Upper lobe of left lung (tissue), 6 donors: ENCODE measurements around the gene PWP1. TPM values are rescaled to one million over a fixed set of nuclear protein-coding genes. Genes with fewer than 3 reads are reported as not detected.

ENCODE experiments used
- ATAC-seq, 2 donors: fragments of 200-7000 bp; cut with Tn5 transposase; one replicate each; pipeline ENCODE4 v1.9.1; 2022; ENCODE audit warnings: mild to moderate bottlenecking in 2 of 2, moderate library complexity in 2 of 2; ENCODE audit not compliant: low FRiP score in 2 of 2
- DNase-seq, 2 donors: peaks; one replicate each; pipeline ENCODE4 v3.0.0-alpha.2; 2019 to 2020
- H3K27ac ChIP-seq, 4 donors: fragments of 200-600 bp; sonication (generic); one replicate each; pipeline ENCODE4 v1.5.1; 2016 to 2019
- H3K27me3 ChIP-seq, 4 donors: fragments of 200-600 bp; sonication (generic); one replicate each; pipeline ENCODE4 v1.5.1; 2017 to 2019
- H3K36me3 ChIP-seq, 4 donors: fragments of 200-600 bp; sonication (generic); one replicate each; pipeline ENCODE4 v1.5.1; 2016 to 2019
- H3K4me1 ChIP-seq, 4 donors: fragments of 200-600 bp; sonication (generic); one replicate each; pipeline ENCODE4 v1.5.1; 2018 to 2019
- H3K4me3 ChIP-seq, 4 donors: fragments of 200-600 bp; sonication (generic); one replicate each; pipeline ENCODE4 v1.5.1; 2017 to 2019; ENCODE audit warnings: mild to moderate bottlenecking in 2 of 4, moderate library complexity in 1 of 4
- H3K9me3 ChIP-seq, 4 donors: fragments of 200-600 bp; sonication (generic); one replicate each; pipeline ENCODE4 v1.5.1; 2018 to 2019
- CTCF ChIP-seq, 6 experiments: fragments of 450-650 bp in 4 of 6; fragments of 200-600 bp in 2 of 6; sonication (generic) in 2 of 6; IDR thresholded peaks; one replicate each; pipeline ENCODE4 v1.5.1; 2016 to 2019; ENCODE audit warnings: antibody characterized with exemption in 6 of 6
- EP300 ChIP-seq, 4 donors: sonication (generic); formaldehyde crosslinking; IDR thresholded peaks; one replicate each; pipeline ENCODE4 v1.5.1; 2017; ENCODE audit warnings: antibody characterized with exemption in 4 of 4, control low read depth in 2 of 4
- POLR2A ChIP-seq, 4 donors: fragments of 450-650 bp; IDR thresholded peaks; one replicate each; pipeline ENCODE4 v1.5.1; 2016 to 2017; ENCODE audit warnings: antibody characterized with exemption in 4 of 4, mild to moderate bottlenecking in 2 of 4
- POLR2AphosphoS5 ChIP-seq, 2 donors: sonication (generic); formaldehyde crosslinking; IDR thresholded peaks; one replicate each; pipeline ENCODE4 v1.5.1; 2017; ENCODE audit warnings: antibody characterized with exemption in 2 of 2
- WGBS, 2 donors: methylation state at CpG; one replicate each; pipeline ENCODE4 v1.1.5; 2017 to 2018; 5-methylcytosine and 5-hydroxymethylcytosine counted together
- total RNA-seq, 6 donors: library from RNA; depleted of rRNA in 4 of 6; stranded (reverse); fragments of >200 nt in 4 of 6; gene quantifications; one replicate each; pipeline versions ENCODE4 v1.1.0 to v1.2.1, GENCODE V29; 2016 to 2021
- donor health status: DM: no; HTN: no; CAD: no; lungs with moderate emphysema.
- donor health status: DM: no; HTN: yes; CAD: no; lungs with severe emphysema.

PWP1 gene
- total RNA-seq, 6 donors from 2014 or later: 23.6 to 87.0 (median 39.3) TPM

DNA sequence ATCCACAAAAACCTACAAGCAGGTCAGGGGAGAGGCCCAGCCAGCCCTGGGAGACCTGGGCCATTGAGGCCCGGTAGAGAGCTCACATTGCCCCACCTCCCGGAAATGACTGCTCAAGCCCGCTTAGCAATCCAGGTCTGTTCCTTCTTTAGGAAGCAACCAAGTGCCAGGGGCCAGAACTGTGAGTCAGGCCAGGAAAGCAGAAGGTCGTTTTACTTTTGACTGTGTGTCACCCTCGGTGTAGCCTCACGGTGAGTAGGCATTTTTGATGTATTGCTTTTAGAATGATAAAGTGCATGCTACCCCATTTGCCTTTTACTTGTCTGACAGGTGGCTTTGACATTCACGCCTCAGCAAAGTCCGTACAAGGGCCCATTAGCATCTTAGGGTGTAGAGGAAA lies 25.4 kb upstream of the PWP1 start:
- peak in 1 of 2 donors; percentile 24 for DNase-seq
- no peaks in the 10 kb centered on the region for H3K27me3 ChIP-seq
- no peak overlapping the region for H3K4me3 ChIP-seq
- no peak for TF ChIP-seq POLR2AphosphoS5 (IDR thresholded peaks at IDR 0.05)
- TF ChIP-seq CTCF (IDR thresholded peaks at IDR 0.05): no peak
- no peak for TF ChIP-seq POLR2A (IDR thresholded peaks at IDR 0.05)
- no peak for TF ChIP-seq EP300 (IDR thresholded peaks at IDR 0.05)
- 73 to 79% methylated on average over 5 to 8 of the region's 8 CpGs for WGBS, 2 donors
- no peak for ATAC-seq
- no peaks in the 10 kb centered on the region for H3K9me3 ChIP-seq
- H3K4me1 ChIP-seq: no peaks in the 10 kb centered on the region
- no peaks in the 10 kb centered on the region for H3K36me3 ChIP-seq
- H3K27ac ChIP-seq: no peak overlapping the region

DNA sequence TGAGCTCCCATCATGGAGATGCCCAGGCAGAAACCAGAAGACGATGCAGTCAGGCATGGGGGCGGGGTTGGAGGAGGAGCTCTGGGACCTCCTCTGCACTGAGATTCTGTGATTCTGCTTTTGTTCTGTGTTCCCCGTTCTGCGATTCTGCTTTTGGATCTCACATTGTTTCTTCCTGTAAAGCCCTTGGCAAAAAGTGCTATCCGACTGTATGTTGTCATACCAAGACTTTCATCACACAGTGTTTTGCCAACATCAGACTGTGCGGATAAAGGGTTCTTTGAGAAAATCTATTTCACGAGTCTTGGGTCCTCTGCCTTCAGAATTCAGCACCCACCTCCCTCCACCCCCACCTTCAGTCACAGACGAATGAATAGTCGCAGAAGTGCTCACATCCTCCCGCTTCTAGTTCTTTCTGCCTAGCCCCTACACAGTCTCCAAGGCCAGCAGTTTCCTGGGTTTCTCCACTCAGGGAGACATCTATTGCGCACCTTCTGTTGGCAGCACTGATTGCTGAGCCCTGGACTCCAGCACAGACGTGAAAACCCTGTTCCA lies 24.7 kb upstream of the PWP1 start:
- H3K27ac ChIP-seq: no peak overlapping the region
- H3K27me3 ChIP-seq: no peaks in the 10 kb centered on the region
- H3K36me3 ChIP-seq: no peaks in the 10 kb centered on the region
- DNase-seq (no peak), ATAC-seq (no peak)
- TF ChIP-seq POLR2A (IDR thresholded peaks at IDR 0.05) (no peak), CTCF (IDR thresholded peaks at IDR 0.05) (no peak), POLR2AphosphoS5 (IDR thresholded peaks at IDR 0.05) (no peak), EP300 (IDR thresholded peaks at IDR 0.05) (no peak)
- H3K9me3 ChIP-seq: no peaks in the 10 kb centered on the region
- H3K4me3 ChIP-seq: no peak overlapping the region
- 64 to 67% methylated on average over 12 of the region's 12 CpGs for WGBS, 2 donors
- no peaks in the 10 kb centered on the region for H3K4me1 ChIP-seq

- Histone ChIP-seq H3K36me3 (no peaks in the 10 kb centered on the region), H3K4me1 (no peaks in the 10 kb centered on the region), H3K4me3 (no peak overlapping the region), H3K9me3 (no peaks in the 10 kb centered on the region), H3K27ac (no peak overlapping the region), H3K27me3 (no peaks in the 10 kb centered on the region)
- WGBS, 2 donors: 63 to 76% methylated on average over 3 of the region's 3 CpGs
- DNase-seq: no peak
- ATAC-seq: no peak
- TF ChIP-seq EP300 (IDR thresholded peaks at IDR 0.05) (no peak), POLR2A (IDR thresholded peaks at IDR 0.05) (no peak), POLR2AphosphoS5 (IDR thresholded peaks at IDR 0.05) (no peak), CTCF (IDR thresholded peaks at IDR 0.05) (no peak)
These were observed 23.8 kb upstream of the PWP1 start for GRCh38 chr12:107661830-107662229.

DNA sequence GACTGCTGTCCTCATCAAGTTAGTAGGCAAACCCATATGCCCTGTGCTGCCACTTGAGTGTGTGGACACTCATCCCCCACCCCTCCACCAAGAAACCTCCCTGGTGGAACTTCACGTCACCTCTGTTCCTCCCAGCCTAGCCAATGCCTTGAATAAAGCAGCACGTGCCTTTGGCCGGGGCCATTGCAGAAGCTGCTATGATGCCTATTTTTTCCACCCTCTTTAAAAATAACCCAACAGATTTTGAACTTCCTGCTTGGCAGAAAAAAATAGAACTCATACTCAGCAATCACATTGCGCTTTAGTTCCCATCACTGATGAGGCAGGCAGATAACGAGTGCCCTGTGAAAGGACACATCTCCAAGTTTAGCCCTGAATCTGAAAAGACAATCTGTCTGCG lies 23.1 kb upstream of the PWP1 start:
- DNase-seq (no peak), ATAC-seq (no peak)
- WGBS, 2 donors: 45 to 55% methylated on average over 6 of the region's 6 CpGs
- Histone ChIP-seq H3K9me3 (no peaks in the 10 kb centered on the region), H3K4me1 (no peaks in the 10 kb centered on the region), H3K27ac (no peak overlapping the region), H3K4me3 (no peak overlapping the region), H3K27me3 (no peaks in the 10 kb centered on the region), H3K36me3 (no peaks in the 10 kb centered on the region)
- TF ChIP-seq POLR2AphosphoS5 (IDR thresholded peaks at IDR 0.05) (no peak), POLR2A (IDR thresholded peaks at IDR 0.05) (no peak), CTCF (IDR thresholded peaks at IDR 0.05) (no peak), EP300 (IDR thresholded peaks at IDR 0.05) (no peak)

- WGBS, 2 donors: 57% methylated on average over 6 of the region's 6 CpGs
- H3K9me3 ChIP-seq: no peaks in the 10 kb centered on the region
- no peak for ATAC-seq
These were observed 22.3 kb upstream of the PWP1 start for GRCh38 chr12:107663277-107663676.

More at GRCh38 chr12:107663277-107663676, 22.3 kb upstream of the PWP1 start:
- H3K4me1 ChIP-seq: no peaks in the 10 kb centered on the region
- H3K4me3 ChIP-seq: no peak overlapping the region
- TF ChIP-seq POLR2A (IDR thresholded peaks at IDR 0.05) (no peak), POLR2AphosphoS5 (IDR thresholded peaks at IDR 0.05) (no peak), EP300 (IDR thresholded peaks at IDR 0.05) (no peak), CTCF (IDR thresholded peaks at IDR 0.05) (no peak)
- H3K36me3 ChIP-seq: no peaks in the 10 kb centered on the region
- H3K27me3 ChIP-seq: no peaks in the 10 kb centered on the region
- H3K27ac ChIP-seq: no peak overlapping the region
- DNase-seq: no peak
